Breast epithelium (tissue), 3 donors: Measurements from ENCODE around the gene ERRFI1.

Experiments used
- POLR2A ChIP-seq: fragments of 450-650 bp; IDR thresholded peaks from one replicate; pipeline ENCODE4 v1.6.1; 2016; ENCODE audit warnings: antibody characterized with exemption, mild to moderate bottlenecking, moderate library complexity
- TF ChIP-seq, protein P1 (sequence below), 3 donors: fragments of 450-650 bp; IDR thresholded peaks; one replicate each; pipeline ENCODE4 v1.5.1; 2016 to 2017; ENCODE audit warnings: antibody characterized with exemption in 3 of 3, mild to moderate bottlenecking in 3 of 3, moderate library complexity in 3 of 3

DNA sequence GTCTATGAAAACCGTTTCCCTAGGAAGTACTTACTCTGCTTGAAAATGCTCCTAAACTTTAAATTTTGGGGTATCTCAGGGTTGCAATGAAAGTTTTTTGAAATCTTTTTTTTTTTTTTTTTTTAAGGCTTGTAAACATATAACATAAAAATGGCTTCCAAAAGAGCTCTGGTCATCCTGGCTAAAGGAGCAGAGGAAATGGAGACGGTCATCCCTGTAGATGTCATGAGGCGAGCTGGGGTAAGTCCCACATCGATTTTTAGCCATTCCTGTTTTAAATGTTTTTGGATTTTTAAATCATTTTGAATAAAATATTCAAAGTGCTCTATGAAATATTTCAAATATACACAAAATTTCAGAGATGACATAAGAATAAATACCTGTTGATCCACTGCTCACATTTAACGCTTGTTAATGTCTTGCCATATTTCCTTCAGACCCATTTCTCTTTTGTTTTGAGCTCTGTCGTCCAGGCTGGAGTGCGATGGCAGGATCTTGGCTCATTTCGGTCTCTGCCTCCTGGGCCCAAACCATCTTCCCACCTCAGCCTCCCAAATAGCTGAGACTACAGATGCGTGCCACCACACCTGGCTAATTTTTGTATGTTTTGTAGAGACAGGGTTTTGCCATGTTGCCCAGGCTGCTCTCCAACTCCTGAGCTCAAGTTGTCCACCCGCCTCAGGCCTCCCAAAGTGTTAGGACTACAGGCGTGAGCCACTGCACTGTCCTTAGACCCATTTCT is 63.3 kb downstream of the ERRFI1 start:
- TF ChIP-seq POLR2A: no peak
- TF ChIP-seq, protein P1, sequence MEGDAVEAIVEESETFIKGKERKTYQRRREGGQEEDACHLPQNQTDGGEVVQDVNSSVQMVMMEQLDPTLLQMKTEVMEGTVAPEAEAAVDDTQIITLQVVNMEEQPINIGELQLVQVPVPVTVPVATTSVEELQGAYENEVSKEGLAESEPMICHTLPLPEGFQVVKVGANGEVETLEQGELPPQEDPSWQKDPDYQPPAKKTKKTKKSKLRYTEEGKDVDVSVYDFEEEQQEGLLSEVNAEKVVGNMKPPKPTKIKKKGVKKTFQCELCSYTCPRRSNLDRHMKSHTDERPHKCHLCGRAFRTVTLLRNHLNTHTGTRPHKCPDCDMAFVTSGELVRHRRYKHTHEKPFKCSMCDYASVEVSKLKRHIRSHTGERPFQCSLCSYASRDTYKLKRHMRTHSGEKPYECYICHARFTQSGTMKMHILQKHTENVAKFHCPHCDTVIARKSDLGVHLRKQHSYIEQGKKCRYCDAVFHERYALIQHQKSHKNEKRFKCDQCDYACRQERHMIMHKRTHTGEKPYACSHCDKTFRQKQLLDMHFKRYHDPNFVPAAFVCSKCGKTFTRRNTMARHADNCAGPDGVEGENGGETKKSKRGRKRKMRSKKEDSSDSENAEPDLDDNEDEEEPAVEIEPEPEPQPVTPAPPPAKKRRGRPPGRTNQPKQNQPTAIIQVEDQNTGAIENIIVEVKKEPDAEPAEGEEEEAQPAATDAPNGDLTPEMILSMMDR (IDR thresholded peaks at IDR 0.05): no peak
